PFSK-1 (cell line): ENCODE results near the gene DPP6.

ENCODE experiments used
- POLR2AphosphoS5 ChIP-seq: IDR thresholded peaks from 2 replicates; pipeline ENCODE4 v1.6.1; 2012; ENCODE audit warnings: low read depth, mild to moderate bottlenecking, control low read depth, low read length, moderate library complexity
- TAF1 ChIP-seq: IDR thresholded peaks from 2 replicates; pipeline ENCODE4 v1.6.1; 2012; ENCODE audit warnings: low read length, control low read depth, borderline replicate concordance; ENCODE audit not compliant: insufficient read depth
- TF ChIP-seq, protein P1 (sequence below), 2 experiments: IDR thresholded peaks; 2 replicates each; pipeline versions ENCODE4 v1.6.1 to v1.8.0; 2011 to 2012; ENCODE audit warnings: low read depth in 2 of 2, low read length in 2 of 2, control low read depth in 1 of 2, inconsistent platforms in 1 of 2, mild to moderate bottlenecking in 1 of 2, moderate library complexity in 1 of 2; ENCODE audit not compliant: insufficient read depth in 1 of 2

DNA sequence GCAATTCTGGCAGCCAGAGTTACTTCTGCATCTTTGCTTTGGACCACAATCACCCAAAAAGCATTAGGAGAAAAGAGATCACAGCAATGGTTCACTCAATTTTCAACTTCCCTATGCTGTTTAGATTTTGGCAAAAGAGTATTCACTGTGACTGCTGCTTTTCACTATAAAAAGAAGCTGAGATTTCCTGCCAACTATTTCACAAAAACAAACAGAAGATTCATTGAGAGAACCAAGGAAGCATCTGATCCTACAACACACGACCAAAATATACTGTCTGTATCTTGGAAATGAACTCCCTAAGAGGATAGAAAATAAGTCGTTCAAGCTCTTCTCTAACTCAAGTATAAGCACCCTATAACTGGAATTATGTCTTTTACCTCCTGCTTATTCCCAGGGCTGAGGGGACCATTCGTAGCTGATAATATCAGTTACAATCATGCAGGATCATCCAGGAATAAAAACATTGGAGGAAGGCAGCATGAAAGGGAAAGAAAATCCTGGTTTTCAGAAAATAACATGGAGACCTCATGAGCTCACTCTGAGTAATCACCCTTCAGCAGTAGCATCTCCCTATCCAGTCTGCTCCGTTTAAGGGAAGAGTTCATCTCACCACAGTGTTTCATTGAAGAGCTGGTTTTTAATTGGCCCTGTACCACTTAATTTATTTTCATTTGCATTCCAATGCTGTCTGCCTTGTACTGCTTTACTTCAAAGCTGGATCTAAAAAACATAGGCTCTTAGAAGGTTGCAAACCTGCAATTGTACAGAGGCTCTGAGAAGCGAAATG, 694.6 kb downstream of the DPP6 start:
- no peak for TF ChIP-seq POLR2AphosphoS5
- TF ChIP-seq, protein P1, sequence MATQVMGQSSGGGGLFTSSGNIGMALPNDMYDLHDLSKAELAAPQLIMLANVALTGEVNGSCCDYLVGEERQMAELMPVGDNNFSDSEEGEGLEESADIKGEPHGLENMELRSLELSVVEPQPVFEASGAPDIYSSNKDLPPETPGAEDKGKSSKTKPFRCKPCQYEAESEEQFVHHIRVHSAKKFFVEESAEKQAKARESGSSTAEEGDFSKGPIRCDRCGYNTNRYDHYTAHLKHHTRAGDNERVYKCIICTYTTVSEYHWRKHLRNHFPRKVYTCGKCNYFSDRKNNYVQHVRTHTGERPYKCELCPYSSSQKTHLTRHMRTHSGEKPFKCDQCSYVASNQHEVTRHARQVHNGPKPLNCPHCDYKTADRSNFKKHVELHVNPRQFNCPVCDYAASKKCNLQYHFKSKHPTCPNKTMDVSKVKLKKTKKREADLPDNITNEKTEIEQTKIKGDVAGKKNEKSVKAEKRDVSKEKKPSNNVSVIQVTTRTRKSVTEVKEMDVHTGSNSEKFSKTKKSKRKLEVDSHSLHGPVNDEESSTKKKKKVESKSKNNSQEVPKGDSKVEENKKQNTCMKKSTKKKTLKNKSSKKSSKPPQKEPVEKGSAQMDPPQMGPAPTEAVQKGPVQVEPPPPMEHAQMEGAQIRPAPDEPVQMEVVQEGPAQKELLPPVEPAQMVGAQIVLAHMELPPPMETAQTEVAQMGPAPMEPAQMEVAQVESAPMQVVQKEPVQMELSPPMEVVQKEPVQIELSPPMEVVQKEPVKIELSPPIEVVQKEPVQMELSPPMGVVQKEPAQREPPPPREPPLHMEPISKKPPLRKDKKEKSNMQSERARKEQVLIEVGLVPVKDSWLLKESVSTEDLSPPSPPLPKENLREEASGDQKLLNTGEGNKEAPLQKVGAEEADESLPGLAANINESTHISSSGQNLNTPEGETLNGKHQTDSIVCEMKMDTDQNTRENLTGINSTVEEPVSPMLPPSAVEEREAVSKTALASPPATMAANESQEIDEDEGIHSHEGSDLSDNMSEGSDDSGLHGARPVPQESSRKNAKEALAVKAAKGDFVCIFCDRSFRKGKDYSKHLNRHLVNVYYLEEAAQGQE (IDR thresholded peaks at IDR 0.05; ENCODE audit: insufficient read depth in 1 of 2, low read depth in 2 of 2, low read length in 2 of 2), result no peak
- no peak for TF ChIP-seq TAF1
